NCI-H510A (cell line): ENCODE measurements around the gene CCR1.

Experiments used
- DNase-seq: peaks from one replicate; lab custom pipeline; 2025; lab: John Stamatoyannopoulos, UW

Gene CCR1

GRCh38 chr3:46208167-46208704 lies at the start of gene CCR1:
Gene CCR1 (minus strand): TSS chr3:46208313. CDS start chr3:46204313, 4,000 bp downstream.
- no peak for DNase-seq

- no peak for DNase-seq
These were observed 44.9 kb upstream of the CCR1 start for GRCh38 chr3:46252980-46253379.

DNA sequence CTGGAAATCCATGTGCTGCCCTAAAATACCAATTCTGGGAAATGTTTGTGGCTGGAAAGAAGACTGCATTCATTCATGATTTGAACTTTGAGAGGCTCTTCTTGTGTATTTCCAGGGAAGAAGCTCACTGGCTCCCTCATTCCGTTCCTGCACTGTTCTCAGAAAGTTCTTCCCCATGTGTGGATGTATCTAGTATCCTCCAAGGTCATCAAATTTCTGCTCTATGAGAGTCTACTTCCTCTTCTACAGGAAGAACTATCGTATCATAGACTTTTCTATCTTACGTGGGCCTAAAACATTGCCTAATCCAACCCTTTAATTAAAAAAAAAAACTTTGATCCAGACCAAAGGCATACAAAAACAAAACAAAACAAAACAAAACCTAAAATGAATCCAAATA lies 37.0 kb upstream of the CCR1 start:
- DNase-seq, result no peak

DNA sequence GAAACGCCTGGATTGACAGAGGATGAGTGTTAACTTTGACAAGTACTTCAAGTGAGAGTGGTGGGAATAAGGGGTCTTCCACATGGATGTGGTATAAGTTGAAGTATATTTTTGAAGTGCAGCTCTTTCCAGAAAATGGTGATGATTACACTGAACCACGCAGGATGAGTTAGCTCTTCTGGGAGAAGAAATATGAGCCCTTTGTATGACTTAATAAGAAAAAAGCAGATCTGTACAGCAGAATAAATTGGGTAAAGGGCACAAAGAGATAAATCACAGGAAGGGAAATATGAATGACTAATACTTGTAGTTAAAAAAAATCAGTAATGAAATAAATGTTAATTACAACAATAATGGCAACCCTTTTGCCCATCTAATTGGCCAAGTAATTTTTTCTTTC lies 35.4 kb upstream of the CCR1 start:
- DNase-seq, result no peak

DNA sequence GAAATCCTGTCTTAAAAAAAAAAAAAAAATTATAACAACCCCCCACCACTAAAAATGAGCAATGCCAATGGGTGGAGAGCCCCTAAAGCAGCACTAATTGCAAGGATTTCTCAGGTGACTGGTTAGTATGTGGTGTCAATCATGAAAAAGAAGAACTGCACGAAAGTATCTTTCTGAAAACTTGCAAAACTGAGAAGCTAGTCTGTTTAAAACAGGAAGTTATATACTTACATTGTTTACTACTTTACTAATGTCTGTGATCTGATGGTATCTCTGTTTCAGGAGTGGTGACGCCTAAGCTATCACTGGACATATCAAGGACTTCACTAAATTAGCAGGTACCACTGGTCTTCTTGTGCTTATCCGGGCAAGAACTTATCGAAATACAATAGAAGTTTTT lies 34.0 kb upstream of the CCR1 start, which contains the start of gene CCR3:
Gene CCR3, plus strand, starts transcription at position 341 of the 400 bp plus-strand sequence. CDS start 22,699 bp downstream, outside the sequence.
- DNase-seq, result no peak

- DNase-seq, result no peak
These were observed 31.8 kb upstream of the CCR1 start for GRCh38 chr3:46239952-46240351.

- DNase-seq, result no peak
These were observed 31.3 kb upstream of the CCR1 start for GRCh38 chr3:46239301-46239938.

DNA sequence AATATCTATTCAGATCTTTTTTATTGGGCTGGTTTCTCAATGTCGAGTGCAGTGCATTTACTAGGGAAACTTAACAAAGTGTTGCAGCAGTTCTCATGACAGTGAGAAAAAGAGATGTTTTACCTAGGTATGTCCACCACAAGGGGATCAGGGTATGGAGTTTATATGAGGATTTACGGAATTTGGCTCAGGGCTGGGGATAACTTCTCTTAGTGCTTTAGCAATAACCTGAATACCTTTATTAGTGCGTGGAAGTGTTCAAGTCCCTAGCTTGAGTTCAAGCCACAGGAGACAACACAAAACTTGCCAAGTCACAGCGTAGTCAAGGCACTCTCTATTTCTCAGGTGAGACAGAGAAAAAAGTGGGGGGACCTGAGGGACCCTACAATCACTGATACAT lies 30.3 kb upstream of the CCR1 start:
- DNase-seq, result no peak

GRCh38 chr3:46236294-46237054 lies 28.4 kb upstream of the CCR1 start:
- DNase-seq, result no peak

DNA sequence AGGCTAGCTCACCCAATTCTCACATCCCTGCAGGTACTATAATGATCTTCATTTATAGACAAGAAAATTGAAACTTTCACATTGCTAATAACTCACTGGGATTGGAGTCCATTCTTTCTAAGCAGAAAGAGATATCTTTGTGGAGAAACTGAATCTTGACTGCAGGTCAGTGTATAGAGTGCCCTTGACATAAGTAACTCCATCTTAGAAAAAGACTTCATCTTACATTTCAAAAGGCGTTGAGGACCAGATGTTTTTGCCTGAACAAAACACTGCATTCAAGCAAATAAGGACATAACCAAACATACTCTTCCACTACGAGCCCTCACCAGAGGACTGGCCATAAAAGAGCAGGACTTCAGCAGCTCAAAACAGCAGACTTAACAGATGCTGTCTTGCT lies 27.3 kb upstream of the CCR1 start:
- no peak for DNase-seq

- no peak for DNase-seq
These were observed 25.1 kb upstream of the CCR1 start for GRCh38 chr3:46233194-46233593.

DNA sequence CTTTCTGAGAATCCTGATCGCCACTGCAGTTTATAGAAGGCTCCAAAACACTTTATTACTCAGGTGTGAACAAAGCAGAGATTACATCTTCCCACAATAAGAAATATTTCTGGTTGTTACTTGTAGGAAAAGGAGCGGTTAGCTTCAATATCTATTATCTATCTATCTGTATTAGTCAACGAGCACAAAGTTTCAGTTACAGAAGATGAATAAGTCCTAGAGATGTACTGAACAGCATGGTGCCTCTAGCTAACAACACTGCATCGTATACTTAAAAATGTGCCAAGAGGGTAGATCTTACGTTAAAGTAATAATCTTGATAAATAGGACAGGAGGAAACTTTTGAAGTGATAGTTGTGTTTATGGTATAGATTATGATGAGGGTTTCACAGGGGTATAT lies 23.2 kb upstream of the CCR1 start:
- no peak for DNase-seq

DNA sequence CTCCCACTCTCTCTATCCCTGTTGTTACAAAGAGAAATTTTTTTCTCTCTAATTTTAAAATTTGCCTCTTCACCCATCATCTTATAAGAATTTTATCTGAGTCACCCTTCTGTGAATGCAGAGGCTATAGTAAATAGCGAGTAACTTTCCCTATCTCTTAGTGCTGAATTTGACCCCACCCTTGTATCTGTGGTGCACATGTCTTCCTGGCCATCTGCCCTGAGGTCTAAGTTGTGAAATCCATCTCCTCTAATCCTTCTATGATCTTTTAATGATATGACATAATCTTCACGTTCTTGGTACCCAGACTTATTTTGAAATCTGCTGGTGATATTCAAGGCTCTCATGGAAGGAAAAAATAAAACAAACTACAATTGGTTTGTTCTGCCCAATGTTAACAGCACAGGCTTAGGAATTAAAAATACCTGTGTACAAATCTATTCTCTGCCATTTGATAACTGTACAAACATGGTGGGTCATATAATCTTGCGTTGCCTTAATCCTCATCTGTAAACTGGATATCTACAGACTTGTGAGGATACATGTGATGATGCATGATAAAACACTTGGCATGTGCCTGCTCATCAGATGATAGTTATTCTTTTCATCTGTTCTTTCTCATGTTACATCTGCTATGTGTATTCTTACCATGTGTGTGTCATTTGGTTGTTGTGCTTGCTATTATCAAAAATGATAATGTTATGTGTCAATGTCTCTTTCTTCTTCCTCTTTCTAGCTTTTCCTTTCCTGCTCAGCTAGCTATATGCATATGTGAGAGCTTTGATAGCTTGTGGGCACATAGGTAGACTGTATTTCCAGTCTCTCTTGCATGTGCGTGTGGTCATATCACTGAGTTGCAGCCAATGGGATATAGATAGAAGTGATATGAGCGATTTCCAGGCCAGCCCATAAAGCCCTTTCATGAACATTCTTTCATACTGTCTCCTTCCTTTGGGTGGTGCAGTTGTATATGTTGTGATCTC lies 20.4 kb upstream of the CCR1 start:
- DNase-seq, result no peak

GRCh38 chr3:46222435-46223161 lies 14.5 kb upstream of the CCR1 start:
- DNase-seq, result no peak

- no peak for DNase-seq
These were observed 13.8 kb upstream of the CCR1 start for GRCh38 chr3:46221938-46222337.

DNA sequence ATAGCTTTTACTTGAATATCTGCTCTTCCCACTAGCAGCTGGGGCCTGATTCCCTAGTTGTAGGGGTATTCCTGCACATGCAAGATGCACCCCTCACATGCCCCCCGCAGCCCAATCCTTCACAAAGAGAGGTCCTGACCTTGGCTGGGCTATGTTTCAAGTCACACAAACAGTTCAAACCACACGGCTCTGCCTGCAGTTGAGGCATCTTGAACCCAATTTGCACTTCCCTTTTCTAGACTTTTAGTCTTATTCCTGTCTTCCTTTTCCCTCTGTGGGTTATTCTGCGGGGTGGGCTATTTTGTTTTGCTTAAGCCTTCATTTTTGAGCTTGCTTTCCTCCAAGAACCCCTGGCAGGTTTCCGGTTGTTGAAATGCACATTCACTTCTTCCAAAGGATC lies 13.3 kb upstream of the CCR1 start:
- no peak for DNase-seq

DNA sequence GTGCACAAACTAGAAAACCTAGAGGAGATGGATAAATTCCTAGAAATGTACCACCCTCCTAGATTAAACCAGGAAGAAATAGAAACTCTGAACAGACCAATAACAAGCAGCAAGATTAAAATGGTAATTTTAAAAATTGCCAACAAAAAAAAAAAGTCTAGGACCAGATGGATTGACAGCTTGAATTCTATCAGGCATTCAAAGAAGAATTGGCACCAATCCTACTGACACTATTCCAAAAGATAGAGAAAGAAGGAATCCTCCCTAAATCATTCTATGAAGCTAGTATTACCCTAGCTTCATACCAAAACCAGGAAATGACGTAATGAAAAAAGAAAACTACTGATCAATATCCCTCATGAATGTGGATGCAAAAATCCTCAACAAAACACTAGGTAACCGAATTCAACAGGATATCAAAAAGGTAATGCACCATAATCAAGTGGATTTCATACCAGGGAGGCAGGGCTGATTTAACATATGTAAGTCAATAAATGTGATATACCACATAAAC lies 10.1 kb upstream of the CCR1 start:
- no peak for DNase-seq

- DNase-seq, result no peak
These were observed 7.8 kb upstream of the CCR1 start for GRCh38 chr3:46215810-46216414.

GRCh38 chr3:46214751-46215352 lies 6.7 kb upstream of the CCR1 start:
- DNase-seq, result peak; percentile 22

GRCh38 chr3:46213201-46213600 lies 5.1 kb upstream of the CCR1 start:
- DNase-seq, result no peak
